Raji (cell line): ENCODE data around the gene CHRNA9.

Source experiments
- POLR2A ChIP-seq: IDR thresholded peaks from 2 replicates; pipeline ENCODE4 v1.6.1; 2011; ENCODE audit warnings: low read depth, low read length, control low read depth; ENCODE audit not compliant: insufficient read depth

CHRNA9 gene

DNA sequence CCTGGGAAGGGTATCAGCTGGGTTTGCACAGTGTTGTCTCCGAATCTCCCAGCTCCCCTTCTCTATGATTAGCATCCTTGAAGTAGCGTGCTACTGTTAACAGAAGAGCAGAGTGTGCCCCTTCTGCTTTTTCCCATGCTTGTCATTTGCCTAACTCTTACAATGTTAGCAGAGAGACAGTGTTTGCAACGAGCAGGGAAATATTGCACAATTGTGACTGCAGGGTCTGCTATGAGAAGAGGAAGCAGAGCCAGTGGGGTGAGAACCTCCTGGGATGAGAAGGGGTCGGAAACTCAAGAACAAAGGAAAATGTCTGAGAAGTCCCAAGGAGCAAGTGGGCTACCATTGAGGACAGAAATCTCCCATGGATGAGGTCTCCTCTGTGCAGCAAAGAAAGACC lies 7.8 kb upstream of the CHRNA9 start:
- no peak for TF ChIP-seq POLR2A

DNA sequence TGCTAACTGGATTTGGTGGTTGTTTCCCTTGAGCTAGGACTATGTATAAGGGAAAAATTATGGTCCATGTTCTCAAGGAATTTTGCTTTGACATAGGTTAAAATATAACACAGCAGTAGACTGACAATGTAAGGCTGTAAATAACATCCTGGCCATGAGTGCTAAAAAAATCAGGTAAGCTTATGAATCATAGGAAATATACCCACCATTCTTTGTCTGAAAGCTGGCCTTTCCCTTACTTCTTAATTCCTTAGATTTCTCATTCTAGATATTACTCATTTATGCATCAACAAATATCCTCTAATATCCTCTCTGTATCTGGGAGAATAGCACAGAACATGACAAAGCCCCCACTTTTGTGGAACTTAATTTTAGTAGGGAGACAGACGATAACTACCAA lies 6.8 kb upstream of the CHRNA9 start:
- TF ChIP-seq POLR2A, result no peak

DNA sequence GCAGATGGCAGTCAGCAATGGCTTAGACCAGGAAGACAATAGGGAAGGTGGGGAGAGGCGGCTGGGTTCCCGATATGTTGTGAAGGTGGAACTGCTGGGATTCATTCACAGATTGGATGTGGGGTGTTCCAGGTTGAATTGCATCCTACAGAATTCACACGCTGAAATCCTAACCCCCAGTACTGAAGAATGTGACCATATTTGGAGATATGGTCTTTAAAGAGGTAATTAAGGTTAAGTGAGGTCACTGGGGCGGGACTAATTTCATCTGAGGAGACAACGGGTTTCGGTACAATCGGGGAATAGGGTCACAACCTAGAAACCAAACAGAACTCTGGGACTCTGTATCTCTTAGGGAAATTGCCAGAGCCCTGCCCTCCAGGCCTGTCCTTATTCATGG lies 5.3 kb upstream of the CHRNA9 start:
- TF ChIP-seq POLR2A, result no peak

DNA sequence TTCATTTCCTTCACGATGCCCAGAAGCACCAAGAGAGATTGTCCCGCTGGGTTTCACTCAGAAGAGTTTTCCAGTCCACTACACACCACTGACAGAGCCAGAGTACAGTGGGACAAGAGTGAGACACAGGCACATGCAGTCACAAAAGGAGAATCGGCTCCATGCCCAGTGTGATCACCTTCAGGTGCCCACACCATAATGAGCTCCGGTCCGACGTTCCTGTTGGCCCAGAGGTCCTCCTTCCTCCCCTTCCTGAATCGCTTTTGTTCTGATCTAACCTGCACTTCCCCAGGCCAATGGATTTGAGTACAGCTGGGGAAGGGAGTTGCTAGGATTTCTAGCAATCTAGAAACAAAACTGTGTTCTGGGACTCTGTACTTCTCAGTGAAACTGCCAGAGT lies 4.6 kb upstream of the CHRNA9 start:
- no peak for TF ChIP-seq POLR2A

DNA sequence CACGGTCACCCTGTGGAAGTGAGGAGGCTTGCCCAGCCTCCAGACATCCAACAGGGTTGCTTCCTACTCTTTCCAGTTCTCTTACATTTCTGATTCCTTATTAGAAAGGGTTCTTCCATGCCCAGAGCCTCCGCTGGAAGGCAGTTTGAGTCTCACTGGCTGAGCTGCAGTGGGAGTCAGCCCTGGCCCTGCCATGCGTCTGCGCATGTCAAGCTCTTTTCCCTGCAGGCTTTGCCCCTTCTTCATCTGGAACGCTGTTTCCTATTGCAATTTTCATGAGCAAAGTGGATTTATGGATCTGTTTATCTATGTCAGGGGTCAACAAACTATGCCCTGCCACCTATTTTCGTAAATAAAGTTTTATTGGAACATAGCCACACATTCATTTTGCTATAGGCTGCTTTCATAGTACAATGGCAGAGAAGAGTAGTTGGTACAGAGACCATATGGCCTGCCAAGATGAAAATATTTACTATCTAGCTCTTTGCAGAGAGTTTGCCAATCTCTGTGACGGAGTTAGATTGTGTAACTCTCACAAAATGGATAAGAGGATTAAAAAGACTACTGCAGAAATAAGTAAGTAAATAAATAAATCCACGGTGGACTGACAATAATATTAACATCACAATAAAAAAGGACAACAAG lies 3.9 kb upstream of the CHRNA9 start:
- no peak for TF ChIP-seq POLR2A

DNA sequence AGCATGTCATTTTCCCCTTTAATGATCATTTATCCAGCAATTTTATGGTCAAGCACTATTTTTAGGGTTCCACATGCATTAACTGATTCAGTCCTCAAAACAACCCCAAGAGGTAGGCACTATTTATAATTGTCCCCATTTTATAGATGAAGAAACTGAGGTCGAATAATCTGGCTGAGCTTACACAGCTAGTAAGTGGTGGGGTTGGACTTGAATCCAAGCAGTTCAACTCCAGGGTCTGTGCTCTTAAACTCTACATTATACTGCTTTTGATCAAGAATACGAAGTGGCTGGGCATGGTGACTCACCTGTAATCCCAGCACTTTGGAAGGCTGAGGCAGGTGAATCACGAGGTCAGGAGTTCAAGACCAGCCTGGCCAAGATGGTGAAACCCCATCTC lies 3.2 kb upstream of the CHRNA9 start:
- no peak for TF ChIP-seq POLR2A

DNA sequence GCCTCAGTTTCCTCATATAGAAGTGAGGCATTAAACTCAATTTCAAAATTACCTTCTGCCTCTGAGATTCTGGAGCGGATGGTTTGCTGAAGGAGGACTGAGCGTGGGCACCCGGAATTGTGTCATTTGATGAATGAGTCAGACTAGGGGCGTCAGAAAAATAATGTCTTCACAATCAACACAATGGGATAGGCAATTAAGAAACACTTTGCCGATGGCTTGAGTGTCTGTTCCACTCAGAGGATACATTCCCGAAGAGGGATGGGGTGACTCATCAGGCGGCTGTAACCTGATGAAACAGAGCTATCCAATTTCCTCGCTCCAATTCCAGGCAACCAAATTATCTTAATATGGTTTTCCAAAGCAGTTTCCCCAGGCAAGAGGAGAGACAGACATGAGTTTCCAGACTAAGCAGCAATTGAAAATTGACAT lies 1.2 kb upstream of the CHRNA9 start:
- no peak for TF ChIP-seq POLR2A

DNA sequence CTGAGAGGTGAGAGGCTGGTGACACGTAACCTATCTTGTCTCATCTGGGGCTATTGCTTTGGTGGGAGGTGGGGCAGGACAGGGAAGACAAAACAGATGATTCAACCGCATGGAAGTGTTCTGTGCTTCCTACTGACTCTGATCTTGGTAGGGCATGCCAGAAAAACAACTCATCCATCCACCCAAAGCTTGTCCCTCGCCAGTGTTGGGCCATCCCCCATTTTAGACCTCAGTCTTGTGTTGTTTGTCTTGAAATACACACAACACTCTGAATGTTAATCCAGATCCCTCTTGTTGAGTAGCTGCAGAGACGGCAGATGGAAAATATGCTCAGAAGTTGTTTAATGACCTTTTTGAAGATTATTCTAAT lies 377 bp downstream of the CHRNA9 start:
- no peak for TF ChIP-seq POLR2A

DNA sequence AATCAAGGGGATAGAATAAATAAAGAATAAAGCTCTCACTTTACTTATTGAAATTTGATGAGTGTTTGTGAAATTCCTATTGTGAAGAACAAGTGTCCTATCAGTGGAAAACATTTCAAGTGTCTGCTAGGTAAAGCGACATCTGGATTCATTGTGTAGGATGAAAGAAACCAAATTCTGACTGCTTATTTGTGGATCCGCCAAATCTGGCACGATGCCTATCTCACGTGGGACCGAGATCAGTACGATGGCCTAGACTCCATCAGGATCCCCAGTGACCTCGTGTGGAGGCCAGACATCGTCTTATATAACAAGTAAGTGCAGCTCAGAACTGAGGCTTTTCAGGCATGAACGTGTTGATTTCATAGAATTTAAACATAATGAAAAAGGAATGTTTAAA lies 1.9 kb downstream of the CHRNA9 start:
- no peak for TF ChIP-seq POLR2A

DNA sequence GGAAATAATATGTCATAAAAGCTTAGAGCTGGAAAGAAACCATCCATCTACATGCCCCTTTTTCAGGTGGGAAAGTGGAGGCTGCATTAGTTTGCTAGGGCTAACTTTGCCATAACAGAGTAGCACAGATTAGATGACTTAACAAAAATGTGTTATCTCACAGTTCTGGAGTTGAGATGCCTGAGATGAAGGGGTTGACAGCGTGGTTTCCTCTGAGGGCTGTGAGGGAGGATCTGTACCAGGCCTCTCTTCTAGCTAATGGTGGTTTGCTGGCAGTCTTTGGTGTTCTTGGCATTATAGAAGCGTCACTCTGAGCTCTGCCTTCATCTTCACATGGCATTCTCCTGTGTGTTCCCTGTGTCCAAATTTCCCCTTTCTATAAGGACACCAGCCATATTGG lies 2.4 kb downstream of the CHRNA9 start:
- TF ChIP-seq POLR2A, result no peak

DNA sequence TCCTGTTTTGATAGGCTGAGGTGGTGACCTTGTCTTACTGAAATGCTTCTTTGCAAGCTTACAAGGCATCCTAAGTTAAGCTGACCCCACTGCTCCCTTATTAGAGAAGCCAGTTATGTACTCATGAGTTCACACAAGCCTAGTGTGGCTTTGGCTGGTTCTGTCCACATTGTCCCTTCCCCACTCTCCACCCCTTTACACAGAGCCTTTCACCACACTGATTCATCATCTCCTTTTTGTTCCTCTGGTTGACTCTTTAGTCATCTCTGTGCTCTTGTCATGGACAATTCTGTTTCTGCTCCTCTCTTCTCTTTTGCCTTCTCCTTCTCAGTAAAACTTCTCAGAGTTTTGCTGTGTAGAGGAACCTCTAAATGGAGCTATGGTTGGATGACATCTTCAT lies 4.9 kb downstream of the CHRNA9 start:
- TF ChIP-seq POLR2A, result no peak

DNA sequence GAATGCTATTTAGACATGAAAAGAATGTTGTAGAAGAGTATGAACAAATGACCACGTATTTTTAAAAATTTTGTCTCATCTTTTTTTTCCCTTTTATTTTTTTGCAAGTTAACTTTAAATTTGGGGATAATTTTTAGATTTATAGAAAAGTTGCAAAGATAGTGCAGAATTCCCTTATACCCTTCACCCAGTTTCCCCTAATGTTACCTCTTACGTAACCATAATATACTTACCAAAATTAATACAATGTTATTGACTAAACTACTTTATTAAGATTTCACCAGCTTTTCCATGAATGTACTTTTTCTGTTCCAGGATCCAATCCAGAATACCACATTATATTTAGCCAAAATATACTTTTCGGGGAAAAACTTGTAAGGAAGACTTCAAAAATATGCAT lies 12.3 kb downstream of the CHRNA9 start:
- TF ChIP-seq POLR2A, result no peak

DNA sequence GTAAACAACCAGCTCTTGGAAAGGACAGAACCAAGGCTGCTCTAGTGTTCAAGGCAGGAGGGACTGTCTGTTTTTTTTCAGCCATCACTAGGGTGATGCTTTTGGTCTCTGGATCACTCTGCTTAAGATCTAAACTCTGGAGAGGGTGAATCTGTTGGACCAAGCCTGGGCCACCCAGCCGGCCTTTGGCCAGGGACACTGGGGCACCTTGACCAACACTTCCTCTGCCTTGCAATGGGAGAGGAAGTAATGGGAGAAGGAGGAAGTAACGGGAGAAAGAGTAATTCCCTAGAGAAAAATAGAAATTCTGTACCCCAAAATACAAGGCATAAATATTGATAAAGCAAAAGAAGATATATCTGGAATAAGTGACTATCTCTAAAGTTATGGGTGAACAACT lies 12.9 kb downstream of the CHRNA9 start:
- TF ChIP-seq POLR2A, result no peak

DNA sequence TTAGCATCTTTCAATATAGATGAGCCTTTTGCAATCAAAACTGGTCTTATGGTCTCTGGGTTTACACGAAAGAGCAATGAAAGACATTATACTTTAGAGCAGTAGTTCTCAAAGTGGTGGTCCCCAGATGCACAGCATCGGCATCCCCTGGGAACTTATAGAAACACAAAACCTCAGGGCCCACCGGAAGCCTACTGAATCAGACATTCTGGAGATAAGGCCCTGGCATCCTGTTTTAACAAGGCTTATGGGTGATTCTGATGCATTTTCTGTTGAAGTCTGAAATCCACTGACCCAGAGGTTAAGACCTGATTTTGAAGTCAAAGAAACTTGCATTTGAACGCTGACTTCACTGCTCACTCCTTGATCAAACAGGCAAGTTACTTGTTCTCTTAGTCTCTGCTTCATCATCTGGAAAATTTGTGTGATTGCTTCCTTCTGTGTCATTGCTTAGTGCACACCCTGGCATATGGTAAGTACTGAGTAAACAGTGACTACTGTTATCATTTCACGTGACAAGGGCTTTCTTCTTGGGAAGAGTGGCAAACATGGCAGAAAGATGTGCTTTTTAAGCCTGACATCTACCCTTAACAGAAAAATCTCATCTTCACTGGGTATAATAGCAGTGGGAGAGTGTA lies 14.5 kb downstream of the CHRNA9 start:
- no peak for TF ChIP-seq POLR2A

DNA sequence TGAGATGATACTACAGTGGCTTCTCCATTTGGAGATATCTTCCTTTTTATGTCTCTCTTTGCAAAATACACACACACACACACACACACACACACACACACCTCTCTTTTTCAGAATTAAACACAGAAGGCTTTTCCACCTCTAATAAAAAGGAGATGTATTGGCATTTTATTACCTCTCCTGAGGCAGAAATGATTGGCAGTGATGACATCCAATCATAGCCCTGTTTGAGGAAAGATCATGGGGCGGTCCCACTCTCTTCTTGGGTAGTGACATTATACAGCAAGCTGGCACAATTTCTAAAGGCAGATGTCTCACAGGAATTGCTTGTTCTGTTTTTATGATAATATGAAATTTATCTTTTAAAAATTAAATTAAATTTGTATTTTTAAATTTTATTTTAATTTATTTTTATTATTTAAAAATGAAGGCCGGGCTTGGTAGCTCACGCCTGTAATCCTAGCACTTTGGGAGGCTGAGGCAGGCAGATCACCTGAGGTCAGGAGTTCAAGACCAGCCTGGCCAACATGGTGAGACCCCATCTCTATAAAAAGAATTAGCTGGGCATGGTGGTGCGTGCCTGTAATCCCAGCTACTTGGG lies 15.6 kb downstream of the CHRNA9 start:
- no peak for TF ChIP-seq POLR2A

DNA sequence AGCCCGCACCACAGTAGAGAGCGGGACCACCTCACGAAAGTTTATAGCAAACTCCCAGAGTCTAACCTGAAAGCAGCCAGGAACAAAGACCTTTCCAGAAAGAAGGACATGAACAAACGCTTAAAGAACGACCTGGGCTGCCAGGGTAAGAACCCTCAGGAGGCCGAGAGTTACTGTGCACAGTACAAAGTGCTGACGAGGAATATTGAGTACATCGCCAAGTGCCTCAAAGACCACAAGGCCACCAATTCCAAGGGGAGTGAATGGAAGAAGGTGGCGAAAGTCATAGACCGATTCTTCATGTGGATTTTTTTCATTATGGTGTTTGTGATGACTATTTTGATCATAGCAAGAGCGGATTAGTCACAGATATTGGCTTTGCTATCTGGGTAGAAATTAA lies 19.0 kb downstream of the CHRNA9 start:
- TF ChIP-seq POLR2A, result no peak

DNA sequence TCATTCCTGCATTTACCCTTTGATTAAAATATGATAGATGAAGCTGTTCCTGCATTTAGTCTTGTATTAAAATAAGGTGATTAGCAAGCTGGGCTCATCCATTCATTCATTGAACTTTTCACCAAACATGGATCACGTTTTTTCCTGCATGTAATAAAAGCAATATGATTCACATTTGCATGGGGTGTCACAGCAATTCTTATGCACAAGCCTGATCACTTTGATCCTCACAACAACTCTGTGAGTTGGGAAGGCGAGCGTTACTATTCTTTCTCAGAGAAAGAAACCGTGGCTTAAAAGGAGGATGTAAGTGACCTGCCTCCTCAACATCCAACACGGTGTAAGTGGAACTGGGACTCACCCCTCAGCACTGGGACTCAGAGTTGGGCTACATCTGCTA lies 20.0 kb downstream of the CHRNA9 start:
- no peak for TF ChIP-seq POLR2A
